KMS-11 (cell line): ENCODE data around the gene MARCOL.

Experiments
- H2AFZ ChIP-seq: fragments of 200-600 bp; sonication (generic); 2 replicates; pipeline ENCODE4 v1.6.1; 2016; ENCODE audit warnings: antibody characterized with exemption, mixed run types, low read depth
- H3K27ac ChIP-seq: fragments of 200-600 bp; sonication (generic); 2 replicates; pipeline ENCODE4 v1.6.1; 2016; ENCODE audit warnings: mild to moderate bottlenecking, mixed run types
- H3K27me3 ChIP-seq: fragments of 200-600 bp; sonication (generic); 2 replicates; pipeline ENCODE4 v1.6.1; 2017; ENCODE audit warnings: mild to moderate bottlenecking, low read depth, mixed run types, moderate library complexity; ENCODE audit not compliant: insufficient read depth
- H3K36me3 ChIP-seq: fragments of 200-600 bp; sonication (generic); 2 replicates; pipeline ENCODE4 v1.6.1; 2017; ENCODE audit warnings: mild to moderate bottlenecking, mixed run types; ENCODE audit not compliant: insufficient read depth
- H3K4me1 ChIP-seq: fragments of 200-600 bp; sonication (generic); 2 replicates; pipeline ENCODE4 v1.6.1; 2016; ENCODE audit warnings: mild to moderate bottlenecking, low read depth, mixed run types; ENCODE audit not compliant: poor library complexity, severe bottlenecking
- H3K4me2 ChIP-seq: fragments of 200-600 bp; sonication (generic); 2 replicates; pipeline ENCODE4 v1.7.0; 2016; ENCODE audit warnings: mild to moderate bottlenecking, mixed run types
- H3K4me3 ChIP-seq: fragments of 200-600 bp; sonication (generic); IDR thresholded peaks from 2 replicates; pipeline ENCODE4 v1.6.1; 2017; ENCODE audit warnings: low read depth, low read length, mixed read lengths; ENCODE audit not compliant: insufficient read depth
- H3K79me2 ChIP-seq: fragments of 200-600 bp; sonication (generic); 2 replicates; pipeline ENCODE4 v1.6.1; 2016; ENCODE audit warnings: low read depth, mixed run types; ENCODE audit not compliant: insufficient read depth
- H3K9ac ChIP-seq: fragments of 200-600 bp; sonication (generic); 2 replicates; pipeline ENCODE4 v1.6.1; 2016; ENCODE audit warnings: mild to moderate bottlenecking, mixed run types
- H4K20me1 ChIP-seq: fragments of 200-600 bp; sonication (generic); 2 replicates; pipeline ENCODE4 v1.6.1; 2016; ENCODE audit warnings: mild to moderate bottlenecking, mixed run types; ENCODE audit not compliant: insufficient read depth
- CTCF ChIP-seq: fragments of 200-600 bp; sonication (generic); conservative IDR thresholded peaks from 2 replicates; pipeline ENCODE4 v1.6.1; 2017; ENCODE audit warnings: low read depth, mild to moderate bottlenecking, antibody characterized with exemption, low read length, moderate library complexity, mixed read lengths

MARCOL gene

DNA sequence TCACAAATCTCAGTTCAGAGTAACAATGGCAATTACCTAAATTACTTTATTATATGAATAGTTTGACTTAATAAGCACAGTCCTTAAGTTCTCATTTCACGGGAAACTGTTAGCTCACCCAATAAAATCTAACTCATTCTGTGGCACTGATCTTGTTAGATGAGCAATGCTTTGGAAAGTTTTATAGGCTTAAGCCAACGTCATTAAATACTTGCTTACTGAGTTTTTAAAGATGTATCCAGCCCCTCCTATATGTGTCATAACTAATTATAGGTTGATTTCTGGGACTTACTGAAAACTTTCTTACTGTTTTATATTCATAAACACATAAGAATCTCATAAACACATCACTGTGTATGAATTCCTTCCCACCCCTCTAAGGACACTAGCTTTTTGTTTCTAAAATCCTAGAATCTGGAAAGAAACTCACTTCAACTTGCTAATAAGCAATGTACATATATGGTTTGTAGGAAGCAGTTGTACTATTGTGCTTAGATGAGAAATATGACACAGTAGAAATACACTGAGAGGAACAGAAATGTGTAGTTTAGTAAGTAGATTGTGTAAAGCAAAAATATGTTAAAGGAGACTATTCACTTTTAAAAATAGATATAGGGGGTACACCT lies 14.1 kb upstream of the MARCOL start:
- Histone ChIP-seq H4K20me1 (no peaks in the 10 kb centered on the region), H2AFZ (no peak overlapping the region), H3K36me3 (no peaks in the 10 kb centered on the region), H3K4me2 (no peak overlapping the region), H3K79me2 (no peaks in the 10 kb centered on the region), H3K4me3 (no peak overlapping the region), H3K27ac (no peak overlapping the region), H3K27me3 (no peaks in the 10 kb centered on the region), H3K4me1 (no peaks in the 10 kb centered on the region), H3K9ac (no peak overlapping the region)
- no peak for TF ChIP-seq CTCF

- H3K4me1 ChIP-seq = no peaks in the 10 kb centered on the region
- H2AFZ ChIP-seq = no peak overlapping the region
- no peaks in the 10 kb centered on the region for H3K27me3 ChIP-seq
- TF ChIP-seq CTCF = no peak
- H4K20me1 ChIP-seq = no peaks in the 10 kb centered on the region
- H3K4me3 ChIP-seq = no peak overlapping the region
- H3K4me2 ChIP-seq = no peak overlapping the region
- H3K27ac ChIP-seq = no peak overlapping the region
- H3K79me2 ChIP-seq = no peaks in the 10 kb centered on the region
- H3K9ac ChIP-seq = no peak overlapping the region
- H3K36me3 ChIP-seq = no peaks in the 10 kb centered on the region
These were observed 9.8 kb upstream of the MARCOL start for GRCh38 chr5:148228392-148228984.

- no peak overlapping the region for H3K9ac ChIP-seq
- no peaks in the 10 kb centered on the region for H4K20me1 ChIP-seq
- no peaks in the 10 kb centered on the region for H3K27me3 ChIP-seq
- no peaks in the 10 kb centered on the region for H3K36me3 ChIP-seq
- no peak overlapping the region for H3K27ac ChIP-seq
- no peak for TF ChIP-seq CTCF
- H2AFZ ChIP-seq = no peak overlapping the region
- H3K79me2 ChIP-seq = no peaks in the 10 kb centered on the region
- H3K4me1 ChIP-seq = no peaks in the 10 kb centered on the region
- H3K4me2 ChIP-seq = no peak overlapping the region
- no peak overlapping the region for H3K4me3 ChIP-seq
These were observed 8.5 kb upstream of the MARCOL start for GRCh38 chr5:148229840-148230239.

DNA sequence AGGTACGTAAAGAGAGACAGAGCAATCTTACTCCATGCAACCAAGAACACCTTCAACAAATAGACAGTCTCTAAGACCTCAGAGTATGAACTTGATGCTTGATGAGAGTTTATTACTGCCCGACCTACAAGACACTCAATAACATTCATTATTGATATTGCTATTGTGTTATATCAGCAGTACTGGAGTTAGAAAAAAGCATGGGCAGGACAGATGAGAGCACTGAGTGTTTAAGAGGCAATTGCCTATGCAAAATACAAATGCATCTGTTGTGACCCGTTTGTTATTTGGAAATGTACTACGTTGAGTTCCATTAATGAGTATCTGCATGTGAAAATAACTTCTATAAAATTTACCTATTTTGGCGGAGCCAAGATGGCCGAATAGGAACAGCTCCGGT lies 8.1 kb upstream of the MARCOL start:
- Histone ChIP-seq H3K4me3 (no peak overlapping the region), H3K9ac (no peak overlapping the region), H2AFZ (no peak overlapping the region), H3K4me2 (no peak overlapping the region), H3K27me3 (no peaks in the 10 kb centered on the region), H3K27ac (no peak overlapping the region), H4K20me1 (no peaks in the 10 kb centered on the region), H3K4me1 (no peaks in the 10 kb centered on the region), H3K79me2 (no peaks in the 10 kb centered on the region), H3K36me3 (no peaks in the 10 kb centered on the region)
- no peak for TF ChIP-seq CTCF
